NT2/D1 (cell line): Measurements from ENCODE around the gene NAV2.
"Not testable (repeated sequence)": the region's sequence is repeated elsewhere in the genome, so short reads cannot be mapped to it uniquely, and the experiment has no call there.

Experiments
- DNase-seq: peaks from one replicate; pipeline ENCODE4 v3.0.0-alpha.2; 2011; ENCODE audit warnings: low read depth, low spot score
- H3K27me3 ChIP-seq: 2 replicates; pipeline ENCODE4 v1.6.0; 2011; ENCODE audit warnings: mild to moderate bottlenecking; ENCODE audit not compliant: insufficient read length, insufficient read depth
- H3K36me3 ChIP-seq: 2 replicates; pipeline ENCODE4 v1.6.1; 2011; ENCODE audit warnings: mild to moderate bottlenecking, low read length, mixed read lengths; ENCODE audit not compliant: insufficient read depth, insufficient read length
- H3K4me1 ChIP-seq: 2 replicates; pipeline ENCODE4 v1.5.1; 2011; ENCODE audit not compliant: insufficient read depth, insufficient read length
- H3K4me3 ChIP-seq: 2 replicates; pipeline ENCODE4 v1.5.1; 2011; ENCODE audit warnings: low read depth; ENCODE audit not compliant: insufficient read length
- H3K9ac ChIP-seq: 2 replicates; pipeline ENCODE4 v1.6.0; 2011; ENCODE audit warnings: low read depth; ENCODE audit not compliant: insufficient read length
- H3K9me3 ChIP-seq: 2 replicates; pipeline ENCODE4 v1.5.1; 2011; ENCODE audit warnings: mild to moderate bottlenecking, low read length; ENCODE audit not compliant: insufficient read depth
- SUZ12 ChIP-seq: IDR thresholded peaks from 2 replicates; pipeline ENCODE4 v1.6.1; 2011; ENCODE audit not compliant: insufficient read length, insufficient read depth; ENCODE audit errors: extremely low read depth
- YY1 ChIP-seq: IDR thresholded peaks from 2 replicates; pipeline ENCODE4 v1.6.1; 2011; ENCODE audit not compliant: insufficient read length, insufficient read depth
- ZNF274 ChIP-seq: IDR thresholded peaks from 2 replicates; pipeline ENCODE4 v1.6.1; 2011; ENCODE audit warnings: mild to moderate bottlenecking, low read depth, low read length

The NAV2 gene

GRCh38 chr11:20000351-20001134, 287.9 kb downstream of the NAV2 start:
- Histone ChIP-seq H3K36me3 (no peaks in the 10 kb centered on the region), H3K27me3 (no peaks in the 10 kb centered on the region), H3K9me3 (no peaks in the 10 kb centered on the region), H3K4me1 (peaks cover 12% of the 10 kb centered on the region), H3K4me3 (no peak overlapping the region), H3K9ac (peak overlapping the region; percentile 58)
- TF ChIP-seq ZNF274 (no peak), YY1 (no peak)
- DNase-seq: peak; percentile 93

- Histone ChIP-seq H3K36me3 (peaks cover 2% of the 10 kb centered on the region), H3K4me1 (peaks cover 12% of the 10 kb centered on the region), H3K27me3 (no peaks in the 10 kb centered on the region), H3K4me3 (no peak overlapping the region), H3K9me3 (no peaks in the 10 kb centered on the region), H3K9ac (no peak overlapping the region)
- no peak for DNase-seq
- TF ChIP-seq ZNF274: no peak
- TF ChIP-seq YY1: no peak
- TF ChIP-seq SUZ12: no peak
Observed at GRCh38 chr11:20002312-20003216, 289.9 kb downstream of the NAV2 start.

DNA sequence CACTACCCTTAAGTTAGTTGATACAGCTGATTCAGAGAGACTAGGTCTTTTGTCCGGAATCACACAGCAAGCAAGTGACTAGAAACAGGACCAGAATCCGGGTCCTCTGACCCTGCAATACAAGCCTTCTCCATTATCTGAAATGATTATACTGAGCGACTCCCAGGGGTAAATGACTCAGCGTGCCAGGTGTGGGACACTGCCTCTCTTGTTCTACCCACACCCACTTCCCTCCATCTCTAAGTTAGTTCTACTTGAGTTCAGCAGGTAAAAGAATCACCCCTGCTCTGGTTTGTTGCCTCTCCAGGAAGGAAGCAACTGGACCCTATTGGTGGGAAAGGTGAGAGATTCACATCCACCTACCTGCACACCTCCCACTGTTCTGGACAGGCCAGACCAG, 290.7 kb downstream of the NAV2 start:
- DNase-seq: no peak
- Histone ChIP-seq H3K36me3 (peaks cover 2% of the 10 kb centered on the region), H3K4me1 (peaks cover 12% of the 10 kb centered on the region), H3K27me3 (no peaks in the 10 kb centered on the region), H3K9ac (no peak overlapping the region), H3K4me3 (no peak overlapping the region), H3K9me3 (no peaks in the 10 kb centered on the region)
- no peak for TF ChIP-seq SUZ12
- no peak for TF ChIP-seq ZNF274
- no peak for TF ChIP-seq YY1

GRCh38 chr11:20004866-20005265, 292.2 kb downstream of the NAV2 start:
- peaks cover 2% of the 10 kb centered on the region for H3K36me3 ChIP-seq
- no peak for DNase-seq
- TF ChIP-seq YY1 (no peak), SUZ12 (no peak), ZNF274 (no peak)
- H3K9me3 ChIP-seq: no peaks in the 10 kb centered on the region
- peaks cover 12% of the 10 kb centered on the region for H3K4me1 ChIP-seq
- no peak overlapping the region for H3K4me3 ChIP-seq
- no peak overlapping the region for H3K9ac ChIP-seq
- no peaks in the 10 kb centered on the region for H3K27me3 ChIP-seq

GRCh38 chr11:20005747-20006146, 293.1 kb downstream of the NAV2 start:
- H3K4me1 ChIP-seq: peaks cover 12% of the 10 kb centered on the region
- no peak overlapping the region for H3K4me3 ChIP-seq
- H3K9ac ChIP-seq: no peak overlapping the region
- TF ChIP-seq ZNF274 (no peak), SUZ12 (no peak), YY1 (no peak)
- no peaks in the 10 kb centered on the region for H3K27me3 ChIP-seq
- H3K9me3 ChIP-seq: no peaks in the 10 kb centered on the region
- no peak for DNase-seq
- H3K36me3 ChIP-seq: peaks cover 2% of the 10 kb centered on the region

DNA sequence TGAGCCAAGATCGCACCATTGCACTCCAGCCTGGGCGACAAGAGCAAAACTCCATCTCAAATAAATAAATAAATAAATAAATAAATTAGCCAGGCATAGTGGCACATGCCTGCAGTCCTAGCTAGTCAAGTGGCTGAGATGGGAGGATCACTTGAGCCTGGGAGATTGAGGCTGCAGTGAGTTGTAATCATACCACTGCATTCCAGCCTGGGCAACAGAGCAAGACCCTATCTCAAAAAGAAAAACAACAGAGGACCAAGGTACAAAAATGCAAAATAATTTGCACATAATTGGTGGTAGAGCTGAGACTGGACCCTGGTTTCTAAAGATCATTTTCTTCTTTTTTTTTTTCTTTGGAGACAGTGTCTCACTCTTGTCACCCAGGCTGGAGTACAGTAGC, 294.0 kb downstream of the NAV2 start:
- H3K36me3 ChIP-seq, H3K9ac ChIP-seq, H3K27me3 ChIP-seq, DNase-seq, H3K4me3 ChIP-seq, H3K4me1 ChIP-seq, H3K9me3 ChIP-seq: not testable (repeated sequence)

GRCh38 chr11:20007386-20007785, 294.7 kb downstream of the NAV2 start:
- H3K9ac ChIP-seq: no peak overlapping the region
- H3K36me3 ChIP-seq: peaks cover 2% of the 10 kb centered on the region
- DNase-seq: no peak
- H3K9me3 ChIP-seq: no peaks in the 10 kb centered on the region
- H3K4me1 ChIP-seq: peaks cover 6% of the 10 kb centered on the region
- no peaks in the 10 kb centered on the region for H3K27me3 ChIP-seq
- no peak overlapping the region for H3K4me3 ChIP-seq
- TF ChIP-seq SUZ12 (no peak), YY1 (no peak), ZNF274 (no peak)
